HG03520 (cell line): ENCODE measurements around the gene IFT20.
A peak's percentile ranks its signal among the peaks of the same experiment; 100 is the strongest.

ENCODE experiments used
- ATAC-seq: cut with Tn5 transposase; IDR thresholded peaks from one replicate; pipeline ENCODE4 v1.9.1; 2021; ENCODE audit warnings: mild to moderate bottlenecking, moderate library complexity; ENCODE audit not compliant: unreplicated experiment

IFT20 gene

GRCh38 chr17:28338056-28338768 lies 2.9 kb upstream of the IFT20 start:
- no peak for ATAC-seq

- ATAC-seq = no peak
These were observed 943 bp upstream of the IFT20 start for GRCh38 chr17:28335959-28336871.

GRCh38 chr17:28334666-28335200 lies 539 bp downstream of the IFT20 start:
- ATAC-seq = no peak

GRCh38 chr17:28334171-28334570 lies 1.1 kb downstream of the IFT20 start:
- no peak for ATAC-seq

- ATAC-seq = no peak
These were observed 2.1 kb downstream of the IFT20 start for GRCh38 chr17:28333083-28333746.

- no peak for ATAC-seq
These were observed 3.3 kb downstream of the IFT20 start for GRCh38 chr17:28331891-28332420.

- ATAC-seq = no peak
These were observed 4.6 kb downstream of the IFT20 start for GRCh38 chr17:28330671-28331070.

GRCh38 chr17:28328325-28328724 lies 6.9 kb downstream of the IFT20 start:
- ATAC-seq = no peak

- ATAC-seq = no peak
These were observed 7.6 kb downstream of the IFT20 start for GRCh38 chr17:28327709-28328108.

GRCh38 chr17:28327031-28327607 lies 8.2 kb downstream of the IFT20 start:
- ATAC-seq = peak; percentile 71

GRCh38 chr17:28326114-28326513 lies 9.2 kb downstream of the IFT20 start:
- no peak for ATAC-seq

- no peak for ATAC-seq
These were observed 10.1 kb downstream of the IFT20 start for GRCh38 chr17:28325211-28325610.

- no peak for ATAC-seq
These were observed 10.5 kb downstream of the IFT20 start for GRCh38 chr17:28324781-28325180.

GRCh38 chr17:28324267-28324745 lies 11.0 kb downstream of the IFT20 start:
- ATAC-seq = no peak

GRCh38 chr17:28320215-28321061 lies 14.8 kb downstream of the IFT20 start:
- no peak for ATAC-seq

GRCh38 chr17:28319598-28319935 lies 15.7 kb downstream of the IFT20 start:
- ATAC-seq = no peak

GRCh38 chr17:28318759-28319597 lies 16.3 kb downstream of the IFT20 start, which contains the start of gene TMEM97:
Gene TMEM97 (plus strand): TSS chr17:28319200. CDS start chr17:28319240, 40 bp downstream.
- ATAC-seq = peak; percentile 92

- no peak for ATAC-seq
These were observed 17.1 kb downstream of the IFT20 start for GRCh38 chr17:28317966-28318758.
